GM19463 (cell line): ENCODE results near the gene INPP5J.
"Not testable (repeated sequence)": the region's sequence is repeated elsewhere in the genome, so short reads cannot be mapped to it uniquely, and the experiment has no call there.

ENCODE experiments used
- ATAC-seq: cut with Tn5 transposase; IDR thresholded peaks from one replicate; pipeline ENCODE4 v1.9.1; 2021; ENCODE audit warnings: mild to moderate bottlenecking, moderate library complexity; ENCODE audit not compliant: unreplicated experiment

The INPP5J gene

GRCh38 chr22:31122532-31123291, at the start of gene INPP5J:
Gene INPP5J (plus strand): TSS chr22:31122966. CDS start chr22:31123015, 49 bp downstream.
- no peak for ATAC-seq

- not testable (repeated sequence) for ATAC-seq
Measured at GRCh38 chr22:31073125-31073524, 49.6 kb upstream of the INPP5J start.

- not testable (repeated sequence) for ATAC-seq
Measured at GRCh38 chr22:31073545-31074145, 49.1 kb upstream of the INPP5J start.

GRCh38 chr22:31075961-31076360, 46.8 kb upstream of the INPP5J start:
- no peak for ATAC-seq

- ATAC-seq = no peak
Measured at GRCh38 chr22:31077681-31078080, 45.1 kb upstream of the INPP5J start.

GRCh38 chr22:31078389-31078788, 44.4 kb upstream of the INPP5J start:
- ATAC-seq = not testable (repeated sequence)

GRCh38 chr22:31079095-31079642, 43.6 kb upstream of the INPP5J start:
- no peak for ATAC-seq

GRCh38 chr22:31080164-31080847, 42.5 kb upstream of the INPP5J start:
- no peak for ATAC-seq

GRCh38 chr22:31080848-31081649, 41.7 kb upstream of the INPP5J start, which contains the start of gene SMTN:
Gene SMTN (plus strand): TSS chr22:31081318. CDS start chr22:31083259, 1,941 bp downstream.
- peak; percentile 59 for ATAC-seq

GRCh38 chr22:31081963-31082605, 40.7 kb upstream of the INPP5J start:
- ATAC-seq = no peak

GRCh38 chr22:31082606-31083376, 40.0 kb upstream of the INPP5J start:
- no peak for ATAC-seq

GRCh38 chr22:31083377-31083768, 39.4 kb upstream of the INPP5J start:
- ATAC-seq = no peak

GRCh38 chr22:31083923-31084810, 38.6 kb upstream of the INPP5J start:
- ATAC-seq = no peak

- peak; percentile 60 for ATAC-seq
Measured at GRCh38 chr22:31084811-31085492, 37.8 kb upstream of the INPP5J start.

GRCh38 chr22:31085493-31085824, 37.3 kb upstream of the INPP5J start:
- ATAC-seq = no peak

GRCh38 chr22:31085928-31086327, 36.8 kb upstream of the INPP5J start:
- no peak for ATAC-seq

- no peak for ATAC-seq
Measured at GRCh38 chr22:31086703-31087330, 35.9 kb upstream of the INPP5J start.
